ENCODE data around the gene GPR33.
"Not testable (repeated sequence)": the region's sequence is repeated elsewhere in the genome, so short reads cannot be mapped to it uniquely, and the experiment has no call there.

GPR33 gene, protein sequence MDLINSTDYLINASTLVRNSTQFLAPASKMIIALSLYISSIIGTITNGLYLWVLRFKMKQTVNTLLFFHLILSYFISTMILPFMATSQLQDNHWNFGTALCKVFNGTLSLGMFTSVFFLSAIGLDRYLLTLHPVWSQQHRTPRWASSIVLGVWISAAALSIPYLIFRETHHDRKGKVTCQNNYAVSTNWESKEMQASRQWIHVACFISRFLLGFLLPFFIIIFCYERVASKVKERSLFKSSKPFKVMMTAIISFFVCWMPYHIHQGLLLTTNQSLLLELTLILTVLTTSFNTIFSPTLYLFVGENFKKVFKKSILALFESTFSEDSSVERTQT

DNA sequence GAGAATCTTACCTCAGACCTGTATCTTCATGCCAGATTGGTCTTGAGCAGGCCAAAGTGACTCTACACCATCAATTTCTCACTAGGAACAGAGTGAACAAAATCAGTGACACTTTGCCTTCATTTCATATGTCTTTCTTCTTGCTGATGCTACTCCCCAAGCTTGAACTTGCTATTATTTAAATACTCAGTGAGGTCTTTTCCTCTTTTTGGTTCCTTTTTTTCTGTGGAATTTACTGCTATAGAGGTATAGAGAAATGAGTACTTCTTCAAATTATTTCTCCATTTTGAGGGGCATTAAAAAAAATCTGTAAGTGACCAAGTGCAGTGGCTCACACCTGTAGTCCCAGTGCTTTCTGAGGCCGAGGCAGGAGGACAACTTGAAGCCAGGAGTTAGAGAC lies at the start of gene GPR33:
TSS of gene GPR33 (minus strand) at position 154 of the 400 bp plus-strand sequence. CDS start 4,074 bp downstream, outside the sequence.
- no peak for DNase-seq

GRCh38 chr14:31536201-31536960 lies 48.5 kb upstream of the GPR33 start:
- DNase-seq = no peak

DNA sequence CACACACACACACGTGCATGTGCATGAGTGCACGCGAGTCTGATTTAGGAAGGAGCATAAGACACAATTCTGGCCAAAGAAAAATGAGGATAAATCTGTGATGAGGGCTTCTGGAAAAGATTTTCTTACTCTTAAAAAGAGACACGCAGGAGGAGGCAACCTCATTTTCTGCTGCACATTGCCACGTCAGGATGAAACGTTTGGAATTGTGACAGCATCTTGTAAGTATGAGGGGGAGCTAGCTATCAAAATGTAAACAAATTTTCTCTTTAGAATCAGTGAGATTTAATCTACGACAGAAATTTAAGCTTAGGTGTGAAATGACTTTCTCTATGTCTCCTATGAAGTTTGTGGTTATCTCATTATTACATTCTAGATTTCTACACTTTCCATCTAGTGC lies 42.3 kb upstream of the GPR33 start:
- DNase-seq = no peak

- DNase-seq = no peak
Measured at GRCh38 chr14:31529053-31529452, 41.2 kb upstream of the GPR33 start.

GRCh38 chr14:31527546-31527945 lies 39.7 kb upstream of the GPR33 start:
- DNase-seq = no peak

DNA sequence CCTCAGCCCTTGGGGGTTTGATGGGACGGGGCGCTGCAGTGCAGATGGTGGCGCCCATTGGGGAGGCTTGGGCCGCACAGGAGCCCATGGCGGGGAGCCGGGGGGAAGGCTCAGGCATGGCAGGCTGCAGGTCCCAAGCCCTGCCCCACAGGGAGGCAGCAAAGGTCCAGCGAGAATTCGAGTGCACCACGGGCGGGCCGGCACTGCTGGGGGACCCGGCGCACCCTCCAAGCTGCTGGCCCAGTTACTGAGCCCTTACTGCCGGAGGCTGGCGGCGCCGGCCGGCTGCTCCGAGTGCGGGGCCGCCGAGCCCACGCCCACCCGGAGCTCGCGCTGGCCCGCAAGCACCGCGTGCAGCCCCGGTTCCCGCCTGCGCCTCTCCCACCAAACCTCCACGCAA lies 39.2 kb upstream of the GPR33 start:
- no peak for DNase-seq

GRCh38 chr14:31510855-31511254 lies 23.0 kb upstream of the GPR33 start:
- no peak for DNase-seq

- DNase-seq = no peak
Measured at GRCh38 chr14:31510222-31510621, 22.4 kb upstream of the GPR33 start.

GRCh38 chr14:31508135-31508534 lies 20.3 kb upstream of the GPR33 start:
- no peak for DNase-seq

- DNase-seq = no peak
Measured at GRCh38 chr14:31505411-31505810, 17.6 kb upstream of the GPR33 start.

- DNase-seq = no peak
Measured at GRCh38 chr14:31501870-31502269, 14.0 kb upstream of the GPR33 start.

DNA sequence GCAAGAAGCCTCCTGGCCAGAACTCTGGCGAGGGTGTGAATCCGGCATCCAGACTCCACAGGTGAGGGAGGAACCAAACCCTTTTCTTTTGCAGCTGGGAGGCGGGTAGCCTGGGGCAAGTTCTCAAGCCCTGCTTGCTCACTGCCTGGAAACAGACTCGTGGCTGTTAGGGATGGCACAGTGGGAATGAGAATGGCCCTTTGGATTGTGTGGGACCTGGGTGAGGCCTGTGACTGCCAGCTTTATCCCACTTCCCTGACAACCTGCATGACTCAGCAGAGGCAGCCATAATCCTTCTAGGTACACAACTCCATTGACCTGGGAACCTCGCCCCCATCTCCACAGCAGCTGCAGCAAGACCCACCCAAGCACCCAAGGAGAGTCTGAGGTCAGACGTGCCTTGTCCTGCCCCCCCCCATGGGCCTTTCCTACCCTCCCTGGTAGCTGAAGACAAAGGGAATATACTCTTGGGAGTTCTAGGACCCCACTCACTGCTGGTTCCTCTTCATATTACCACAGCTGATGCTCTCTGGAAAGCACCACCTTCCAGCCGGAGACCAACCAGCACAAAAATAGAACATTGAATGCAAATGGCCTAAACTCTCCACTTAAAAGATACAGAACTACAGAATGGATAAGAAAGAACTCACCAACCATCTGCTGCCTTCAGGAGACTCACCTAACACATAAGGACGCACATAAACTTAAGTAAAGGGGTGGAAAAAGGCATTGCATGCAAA lies 5.1 kb upstream of the GPR33 start:
- no peak for DNase-seq

DNA sequence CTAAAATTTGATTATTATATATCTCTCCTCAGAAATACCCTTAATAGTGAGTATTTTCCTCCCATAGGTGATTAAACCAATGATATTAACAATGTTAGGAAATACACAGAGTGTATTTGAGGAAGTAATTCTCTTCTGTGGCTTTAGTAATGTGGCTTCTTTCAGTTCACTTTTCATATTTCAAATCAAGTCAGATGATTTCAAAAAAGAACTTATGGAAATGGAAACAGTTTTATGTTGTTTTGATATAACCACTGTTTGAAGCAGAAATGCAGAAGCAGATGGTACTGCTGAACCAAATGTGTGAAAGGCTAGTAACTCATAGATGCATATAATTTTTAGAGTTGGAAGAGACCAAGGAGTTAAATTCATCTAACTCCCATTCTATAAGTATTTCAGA lies 1.9 kb upstream of the GPR33 start:
- DNase-seq = no peak

- DNase-seq = no peak
Measured at GRCh38 chr14:31486764-31487163, 1.1 kb downstream of the GPR33 start.

GRCh38 chr14:31484754-31485153 lies 3.1 kb downstream of the GPR33 start:
- DNase-seq = no peak

DNA sequence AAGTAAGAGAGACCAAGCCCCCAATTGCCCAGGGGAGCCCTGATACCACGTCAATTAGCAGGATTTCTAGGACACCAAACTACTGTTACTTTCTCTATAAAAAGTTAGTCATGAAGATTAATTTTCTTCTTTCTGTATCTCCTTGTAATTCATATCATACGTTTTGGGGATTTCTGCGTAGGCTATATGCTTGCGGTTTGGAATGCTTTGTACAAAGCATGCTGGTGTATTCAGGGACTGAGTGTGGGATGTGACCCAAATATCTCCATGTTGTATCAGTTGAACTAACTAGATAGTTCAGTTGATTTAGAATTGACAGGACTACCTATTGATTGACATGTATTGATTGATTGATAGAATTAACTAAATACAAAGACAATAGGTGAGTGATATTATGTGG lies 7.7 kb downstream of the GPR33 start:
- DNase-seq = no peak

DNA sequence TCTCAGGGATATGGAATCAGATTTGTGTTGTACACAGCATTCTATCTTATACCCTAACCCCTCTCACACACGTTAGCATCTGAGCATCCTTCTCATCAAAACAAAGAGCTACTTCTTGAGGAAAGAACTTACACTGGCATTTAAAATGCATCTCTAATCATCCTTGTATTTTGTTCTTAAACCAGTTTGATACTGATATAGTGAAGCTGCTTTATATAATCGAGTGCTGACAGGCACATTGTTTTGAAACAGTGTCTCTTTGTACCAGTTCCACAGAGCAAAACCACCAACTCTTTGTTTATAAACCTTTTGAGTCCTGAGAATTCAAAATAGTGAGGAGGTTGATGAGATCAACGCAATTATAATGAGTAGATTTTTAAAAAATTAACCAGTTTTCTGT lies 8.8 kb downstream of the GPR33 start:
- no peak for DNase-seq

DNA sequence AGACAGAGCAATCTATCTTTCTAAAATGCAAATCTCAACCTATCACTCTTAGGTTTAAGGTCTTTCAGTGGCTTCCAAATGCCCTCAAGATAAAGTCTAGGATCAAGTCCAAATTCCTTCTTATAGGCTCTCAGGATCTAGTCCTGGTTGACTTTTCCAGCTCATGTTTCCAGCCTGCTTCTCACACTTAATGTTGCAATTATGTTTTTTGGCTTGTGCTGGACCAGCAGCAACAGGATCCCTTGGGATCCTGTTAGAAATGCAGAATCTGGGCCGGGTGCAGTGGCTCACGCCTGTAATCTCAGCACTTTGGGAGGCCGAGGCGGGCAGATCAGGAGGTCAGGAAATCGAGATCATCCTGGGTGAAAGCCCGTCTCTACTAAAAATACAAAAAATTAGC lies 10.6 kb downstream of the GPR33 start:
- DNase-seq = no peak

GRCh38 chr14:31476131-31476866 lies 11.5 kb downstream of the GPR33 start:
- no peak for DNase-seq

GRCh38 chr14:31466554-31466953 lies 21.3 kb downstream of the GPR33 start:
- no peak for DNase-seq

DNA sequence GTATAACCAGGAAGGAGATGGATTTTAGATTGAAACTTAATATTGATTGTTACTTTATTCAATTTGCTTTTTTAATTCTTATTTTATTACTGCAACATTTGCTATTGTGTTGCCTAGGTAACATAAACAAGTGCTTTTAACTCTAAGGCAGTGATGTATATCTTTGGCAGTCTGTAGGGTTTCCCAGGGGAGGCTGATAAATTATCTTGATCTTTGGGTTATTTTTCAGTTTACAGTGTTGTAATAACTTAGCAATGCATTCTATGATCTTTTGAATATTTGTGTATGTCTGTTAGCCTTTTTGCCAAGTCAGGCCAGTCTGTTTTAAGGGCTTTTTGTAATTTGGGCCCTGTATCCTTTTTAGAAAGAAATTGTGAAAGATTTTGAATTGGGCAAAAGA lies 22.7 kb downstream of the GPR33 start:
- no peak for DNase-seq

- DNase-seq = not testable (repeated sequence)
Measured at GRCh38 chr14:31462450-31462849, 25.4 kb downstream of the GPR33 start.

- DNase-seq = no peak
Measured at GRCh38 chr14:31461545-31461944, 26.3 kb downstream of the GPR33 start.

All from femur (tissue), 1 donor.